Stimulated activated CD8-positive, alpha-beta memory T cell treated with anti-CD3 and anti-CD28 coated beads, Interleukin-12 subunit alpha, Interleukin-12 subunit beta, amount 100 ng/mL, for 24 hours (primary cell): ENCODE data around the gene CERK.

Experiments used
- DNase-seq: peaks from one replicate; pipeline ENCODE4 v3.0.0-alpha.2; 2020; ENCODE audit errors: extremely low read depth

Gene CERK

GRCh38 chr22:46731246-46732040 lies 6.6 kb downstream of the CERK start:
- no peak for DNase-seq

GRCh38 chr22:46730568-46731245 lies 7.3 kb downstream of the CERK start:
- no peak for DNase-seq

GRCh38 chr22:46728470-46728869 lies 9.6 kb downstream of the CERK start:
- DNase-seq, result no peak

GRCh38 chr22:46727813-46728364 lies 10.2 kb downstream of the CERK start:
- DNase-seq, result no peak

- DNase-seq, result no peak
Measured at GRCh38 chr22:46726986-46727317, 11.1 kb downstream of the CERK start.

- no peak for DNase-seq
Measured at GRCh38 chr22:46726066-46726985, 11.7 kb downstream of the CERK start.

- DNase-seq, result no peak
Measured at GRCh38 chr22:46725096-46725495, 13.0 kb downstream of the CERK start.

GRCh38 chr22:46723882-46724281 lies 14.2 kb downstream of the CERK start:
- no peak for DNase-seq

GRCh38 chr22:46721501-46722085 lies 16.5 kb downstream of the CERK start:
- no peak for DNase-seq

- no peak for DNase-seq
Measured at GRCh38 chr22:46719921-46720320, 18.1 kb downstream of the CERK start.

- DNase-seq, result no peak
Measured at GRCh38 chr22:46714550-46714949, 23.5 kb downstream of the CERK start.

- no peak for DNase-seq
Measured at GRCh38 chr22:46712288-46712687, 25.8 kb downstream of the CERK start.

GRCh38 chr22:46710806-46711205 lies 27.2 kb downstream of the CERK start:
- no peak for DNase-seq

- DNase-seq, result no peak
Measured at GRCh38 chr22:46708766-46709330, 29.2 kb downstream of the CERK start.

- DNase-seq, result no peak
Measured at GRCh38 chr22:46707827-46708570, 30.1 kb downstream of the CERK start.

- DNase-seq, result no peak
Measured at GRCh38 chr22:46707305-46707704, 30.7 kb downstream of the CERK start.

GRCh38 chr22:46706060-46706459 lies 32.0 kb downstream of the CERK start:
- no peak for DNase-seq

- no peak for DNase-seq
Measured at GRCh38 chr22:46703996-46704370, 34.1 kb downstream of the CERK start.

GRCh38 chr22:46703171-46703995 lies 34.7 kb downstream of the CERK start:
- DNase-seq, result no peak

- no peak for DNase-seq
Measured at GRCh38 chr22:46701262-46701661, 36.8 kb downstream of the CERK start.
